Suppressor macrophage (primary cell): ENCODE results near the gene HSPA6.
"Not testable (repeated sequence)": the region's sequence is repeated elsewhere in the genome, so short reads cannot be mapped to it uniquely, and the experiment has no call there.

Experiments used
- DNase-seq, 4 experiments: peaks; one replicate each; pipeline ENCODE4 v3.0.0-alpha.2; 2020 to 2022

The HSPA6 gene

DNA sequence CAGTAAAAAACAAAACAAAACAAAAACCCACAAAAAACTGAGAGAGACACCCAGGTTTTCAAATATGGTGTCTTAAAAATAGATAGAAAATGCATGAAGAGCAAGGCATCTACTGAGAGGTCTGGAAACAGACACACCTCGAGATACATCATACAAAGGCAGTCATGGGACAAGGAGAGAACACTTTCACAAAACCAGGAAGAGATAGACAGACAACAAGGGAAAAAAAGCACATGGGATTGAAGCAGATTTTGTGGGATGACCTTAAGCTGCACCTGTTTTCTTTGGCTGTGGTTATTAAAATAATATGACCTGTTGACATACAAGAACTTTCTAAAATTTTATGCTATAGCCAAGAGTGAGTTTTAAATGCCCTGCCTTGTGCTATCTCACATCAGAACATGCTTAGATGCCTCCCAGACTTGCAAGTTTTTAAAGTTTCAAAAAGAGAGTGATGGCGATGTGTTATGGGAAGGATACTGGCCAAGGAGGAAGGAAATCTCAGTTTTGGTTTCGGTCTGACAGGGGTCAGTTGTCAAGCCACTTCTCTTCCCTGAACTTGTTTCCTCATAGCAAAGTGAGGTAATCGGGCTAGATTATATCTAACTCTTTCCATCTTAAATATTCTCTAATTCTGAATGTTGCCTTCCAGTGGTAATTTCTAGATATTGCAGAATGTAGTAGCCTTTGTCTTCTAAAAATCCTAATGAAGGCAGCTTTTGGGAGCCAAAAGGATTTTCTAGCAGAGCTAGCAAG is 36.8 kb downstream of the HSPA6 start:
- DNase-seq, result peak; percentile 85 to 97 (median 92)

DNA sequence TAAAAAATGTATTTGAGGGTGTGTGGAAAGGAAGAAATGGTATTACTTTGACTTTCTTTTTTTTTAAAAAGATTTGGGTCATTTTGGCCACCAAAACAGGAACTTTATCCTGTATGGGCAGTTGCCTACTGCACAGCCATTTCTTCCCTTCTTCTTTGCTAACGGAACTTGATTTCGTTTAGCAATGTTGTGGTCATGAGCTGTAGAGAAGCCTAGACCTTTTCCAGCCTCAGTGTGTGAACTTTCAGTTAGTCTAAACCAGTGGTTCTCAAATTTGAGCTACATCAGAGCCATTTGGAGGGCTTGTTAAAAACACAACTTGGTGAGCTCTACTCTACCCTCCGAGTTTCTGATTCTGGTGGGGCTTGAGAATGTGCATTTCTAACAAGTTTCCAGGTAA is 38.1 kb downstream of the HSPA6 start:
- DNase-seq, result peak in 2 of 4 experiments; percentile 27 to 49

DNA sequence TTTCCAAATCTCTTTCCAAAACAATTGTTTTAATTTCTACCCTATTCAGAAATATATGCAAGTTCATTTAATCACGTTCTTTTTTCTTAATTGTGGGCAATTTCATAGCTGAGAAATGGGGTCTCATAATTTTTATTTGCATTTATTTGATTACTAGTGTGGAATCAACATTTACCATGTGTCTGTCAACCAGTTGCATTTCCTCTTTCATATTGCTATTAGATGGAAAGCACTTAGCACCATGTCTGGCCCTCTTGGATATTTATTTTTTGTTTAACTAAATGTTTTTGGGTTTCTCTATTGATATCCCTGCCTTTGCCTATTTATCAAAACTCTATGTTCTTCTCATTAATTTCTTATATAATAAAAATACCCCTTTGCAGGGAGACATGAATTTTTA is 39.2 kb downstream of the HSPA6 start:
- peak in 1 of 4 experiments; percentile 24 for DNase-seq

DNA sequence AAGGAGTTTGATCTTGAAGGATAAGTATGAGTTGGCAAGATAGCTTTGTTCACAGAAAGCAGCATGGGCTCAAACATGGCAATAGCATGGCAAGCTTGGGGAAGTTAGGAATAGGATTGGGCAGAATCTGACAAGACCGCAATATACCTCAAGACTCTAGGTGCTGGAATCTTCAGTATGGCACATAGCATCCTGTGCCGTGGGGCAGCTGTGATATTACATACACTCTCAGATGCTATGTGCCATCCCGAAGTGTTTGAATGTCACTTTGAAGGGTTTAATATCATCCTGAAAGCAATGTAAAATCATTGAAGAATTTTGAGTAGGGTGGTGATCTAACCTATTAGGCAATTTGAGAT is 42.2 kb downstream of the HSPA6 start:
- DNase-seq, result not testable (repeated sequence)

GRCh38 chr1:161571703-161572102 is 47.4 kb downstream of the HSPA6 start:
- not testable (repeated sequence) for DNase-seq
